Measurements from ENCODE around the gene TDRD3.

Gene TDRD3

GRCh38 chr13:60583196-60583888 is 186.3 kb downstream of the TDRD3 start:
- no peak for DNase-seq

DNA sequence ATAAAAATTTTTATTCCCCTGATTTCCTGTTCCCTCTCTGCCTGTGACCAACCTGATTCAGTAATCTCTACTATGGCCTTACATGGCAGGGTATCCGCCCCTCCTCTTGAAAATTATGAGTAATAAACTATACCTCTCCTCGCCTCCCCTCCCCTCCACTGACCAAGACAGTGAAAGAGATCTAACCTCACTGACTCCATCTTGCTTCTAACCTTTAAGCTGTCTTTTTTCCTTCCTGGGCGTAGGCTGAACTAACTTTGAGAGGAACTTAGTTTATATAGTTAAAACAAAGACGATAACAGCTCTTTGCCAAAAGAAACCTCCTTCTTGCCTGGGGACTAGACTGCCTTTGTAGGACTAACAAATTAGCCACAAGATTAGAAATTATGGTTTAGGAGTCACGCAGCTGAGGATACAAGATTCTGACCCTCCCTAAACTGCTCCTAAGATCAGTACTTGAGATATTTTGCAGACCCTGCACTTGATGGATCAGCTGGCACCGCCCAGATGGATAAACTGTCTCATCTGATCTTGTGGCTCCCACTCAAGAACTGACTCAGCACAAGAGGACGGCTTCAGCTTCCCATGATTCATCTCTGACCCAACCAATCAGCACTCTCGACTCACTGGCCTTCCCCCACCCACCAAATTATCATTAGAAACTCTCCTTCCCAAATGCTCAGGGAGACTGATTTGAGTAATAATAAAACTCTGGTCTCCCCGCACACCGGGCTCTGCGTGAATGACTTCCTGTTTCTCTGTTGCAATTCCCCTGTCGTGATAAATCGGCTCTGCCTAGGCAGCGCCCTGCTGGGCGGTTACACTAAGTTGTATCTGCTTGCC is 187.1 kb downstream of the TDRD3 start:
- no peak for DNase-seq

GRCh38 chr13:60584976-60585375 is 188.0 kb downstream of the TDRD3 start:
- DNase-seq, result no peak

DNA sequence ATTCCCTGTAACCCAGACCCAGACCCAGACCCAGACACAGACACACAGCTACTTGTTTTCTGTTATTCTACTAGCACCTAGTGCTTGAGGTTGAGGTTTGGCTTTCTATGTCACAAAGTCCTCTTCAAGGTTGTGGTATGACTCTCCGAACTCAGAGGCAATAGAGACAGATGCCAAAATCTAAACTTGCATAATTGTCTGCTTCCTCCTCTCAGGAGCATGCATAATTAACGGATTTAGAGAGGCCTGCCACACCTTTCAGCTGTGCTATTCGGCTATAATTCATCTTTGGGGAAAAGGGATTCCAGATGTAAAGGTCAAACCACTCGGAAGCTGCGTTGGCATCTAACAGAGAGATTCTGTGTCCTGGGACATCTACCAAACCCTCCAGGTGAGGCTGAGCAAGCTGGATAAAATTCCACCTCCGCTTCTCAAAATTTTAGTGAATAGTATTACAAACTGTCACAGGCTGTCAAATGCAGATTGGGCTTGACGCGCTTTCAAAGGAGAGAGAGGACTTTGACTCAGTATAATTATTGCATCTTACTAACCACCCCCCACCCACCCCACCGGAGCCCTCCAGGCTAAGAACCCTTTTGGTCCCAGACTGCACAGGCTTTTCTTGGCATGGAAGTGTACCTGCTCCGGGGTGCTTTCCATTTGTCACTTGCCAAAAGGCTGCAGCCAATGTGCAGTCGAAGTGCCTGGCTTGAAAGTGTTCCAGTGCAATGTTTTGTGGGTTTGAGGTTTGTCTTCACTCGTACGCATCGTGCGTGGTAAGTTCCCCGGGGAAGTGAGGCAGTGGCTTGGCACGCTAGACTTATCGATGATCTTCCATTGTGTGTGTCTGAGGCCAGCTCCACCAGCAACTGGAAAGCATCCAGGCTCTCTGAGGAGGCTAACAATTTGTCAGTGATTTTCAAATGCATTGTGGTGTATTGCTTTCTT is 194.1 kb downstream of the TDRD3 start:
- DNase-seq, result no peak

GRCh38 chr13:60603049-60603448 is 206.0 kb downstream of the TDRD3 start:
- DNase-seq, result no peak

- no peak for DNase-seq
Observed at GRCh38 chr13:60604058-60604457, 207.0 kb downstream of the TDRD3 start.

DNA sequence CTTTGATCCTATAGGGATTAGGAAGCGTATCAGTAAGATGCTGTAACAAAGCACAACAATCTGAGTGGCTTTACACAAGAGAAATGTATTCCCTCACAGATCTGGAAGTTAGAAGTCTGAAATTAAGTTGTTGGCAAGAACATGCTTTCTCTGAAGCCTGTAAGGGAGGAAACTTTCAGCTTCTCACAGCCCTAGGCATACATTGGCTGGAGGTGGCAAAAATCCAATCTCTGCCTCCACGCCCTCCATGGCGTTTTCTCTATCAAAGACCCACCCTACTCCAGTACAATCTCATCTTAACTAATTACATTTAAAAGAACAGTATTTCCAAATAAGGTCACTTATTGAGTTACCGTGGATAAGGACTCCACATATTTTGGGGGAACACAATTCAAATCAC is 211.9 kb downstream of the TDRD3 start:
- DNase-seq, result no peak

- DNase-seq, result no peak
Observed at GRCh38 chr13:60611523-60611922, 214.5 kb downstream of the TDRD3 start.

DNA sequence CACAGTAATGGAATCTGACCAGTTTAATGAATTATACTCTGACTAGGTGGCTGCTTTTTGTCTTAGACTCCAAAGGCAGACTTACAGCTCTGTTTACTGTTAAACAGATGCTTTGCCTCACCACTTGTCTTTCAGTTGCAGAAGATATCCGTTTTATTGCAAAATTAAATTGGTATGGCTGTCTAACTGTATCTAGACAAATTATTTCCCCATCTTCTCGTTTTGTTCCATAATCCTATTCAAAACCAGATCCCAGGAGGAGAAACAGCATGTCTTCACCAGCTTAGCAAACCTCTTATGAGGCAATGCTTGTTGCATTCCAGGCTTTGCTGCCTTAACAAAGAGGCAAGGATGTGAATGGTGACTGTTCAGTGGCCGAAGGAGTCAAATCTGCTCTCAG is 215.6 kb downstream of the TDRD3 start:
- DNase-seq, result no peak

DNA sequence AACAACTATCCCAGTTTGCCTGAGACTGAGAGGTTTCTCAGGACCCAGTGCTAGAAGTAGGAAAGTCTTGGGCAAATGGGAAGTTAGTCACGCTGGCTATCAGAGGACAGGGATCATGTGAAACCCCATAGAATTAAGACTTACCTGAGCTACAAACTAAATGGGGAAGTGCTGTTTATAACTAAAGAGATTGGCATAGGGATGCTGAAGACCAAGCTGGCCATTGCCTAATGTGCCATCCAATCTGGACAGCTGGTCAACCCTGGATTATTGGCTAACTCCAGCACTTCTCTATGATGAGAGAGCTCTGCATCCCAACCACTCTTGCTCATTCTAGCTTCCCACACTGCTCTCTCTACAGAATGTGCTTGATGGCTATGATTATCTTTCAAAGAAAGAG is 216.1 kb downstream of the TDRD3 start:
- no peak for DNase-seq

DNA sequence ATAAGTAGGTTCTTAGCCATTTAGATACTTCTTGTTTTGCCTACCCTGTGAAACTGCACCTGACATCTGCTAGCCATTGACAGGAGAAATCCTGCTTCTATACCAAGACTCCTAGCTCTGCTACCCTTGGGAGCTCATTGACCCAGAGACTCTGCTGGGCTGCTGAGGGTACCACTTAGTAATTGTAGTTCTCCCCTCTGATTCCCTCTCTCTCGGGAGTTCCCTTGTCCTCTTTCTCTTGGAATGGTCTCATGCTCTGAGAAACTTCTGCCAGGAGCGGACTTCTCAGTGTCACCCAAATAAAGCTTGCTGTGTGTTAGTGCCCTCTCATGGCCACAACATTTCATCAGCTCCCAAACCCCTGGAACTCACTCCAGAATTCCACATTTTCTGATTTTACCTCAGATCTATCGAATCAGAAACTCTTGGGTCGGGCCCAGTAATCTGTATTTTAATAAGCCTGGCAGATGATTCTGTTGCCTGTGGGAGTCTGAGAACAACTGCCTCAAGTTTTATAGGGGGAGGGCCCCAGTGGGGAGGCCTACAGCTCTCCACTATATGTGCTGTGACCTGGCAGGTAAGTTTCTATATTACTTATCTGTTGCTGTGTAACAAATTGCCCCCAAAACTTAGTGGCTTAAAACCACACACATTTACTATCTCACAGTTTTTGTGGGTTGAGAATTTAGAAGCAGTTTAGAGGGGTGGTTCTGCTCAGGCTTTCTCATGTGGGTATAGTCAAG is 221.1 kb downstream of the TDRD3 start:
- no peak for DNase-seq

GRCh38 chr13:60619461-60619860 is 222.4 kb downstream of the TDRD3 start:
- DNase-seq, result no peak

DNA sequence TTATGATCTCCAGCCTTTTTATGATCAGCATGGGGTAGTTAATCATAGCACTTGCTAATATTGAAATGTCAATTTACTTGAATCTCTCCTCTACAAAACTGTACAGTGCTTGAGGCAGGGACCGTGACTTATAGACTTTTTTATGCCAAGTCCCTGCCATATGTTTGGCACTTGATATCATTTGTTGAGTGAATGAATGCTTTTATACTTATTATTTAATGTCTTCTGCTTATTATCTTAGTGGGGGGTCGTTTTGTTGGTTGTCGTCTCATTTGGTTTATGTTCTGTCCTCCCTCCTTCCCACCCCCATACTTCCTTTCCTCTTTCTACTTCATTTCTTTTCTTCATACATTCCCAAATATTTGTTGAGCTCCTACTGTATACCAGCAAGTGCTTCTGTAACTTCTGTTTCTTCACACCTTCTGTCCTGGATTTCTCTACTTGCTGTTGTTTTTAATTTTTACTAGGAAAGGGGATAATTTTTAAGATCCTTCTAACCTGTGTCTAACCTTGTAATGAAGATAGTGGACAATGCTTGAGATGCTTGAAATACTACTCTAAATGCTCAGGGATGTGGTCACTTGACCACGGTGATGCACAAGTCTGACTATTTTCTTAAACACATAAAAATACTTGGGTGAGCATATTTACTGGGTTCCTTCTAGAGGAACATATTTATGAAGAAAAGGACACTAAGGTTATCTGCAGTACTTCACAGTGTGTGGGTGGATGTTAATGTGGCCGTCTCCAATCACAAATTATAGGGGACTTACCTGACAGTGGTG is 223.8 kb downstream of the TDRD3 start:
- DNase-seq, result no peak

DNA sequence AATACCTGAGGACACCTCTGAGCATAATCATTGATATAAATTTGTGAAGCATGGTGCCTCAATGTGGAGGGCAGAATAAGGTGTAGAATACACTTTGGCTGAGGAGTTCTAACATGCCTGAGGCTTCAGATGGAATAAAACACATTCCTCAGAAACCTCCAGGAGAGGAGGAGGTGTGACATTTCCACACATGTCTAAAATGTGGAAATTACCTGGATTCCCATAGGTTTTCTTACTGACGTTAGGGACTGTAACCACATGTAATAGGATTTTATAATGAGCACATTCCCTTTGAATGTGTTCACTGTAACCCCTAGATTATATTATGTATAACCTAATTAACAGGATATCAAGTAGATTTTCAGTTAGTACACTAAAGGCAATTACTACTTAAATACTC is 226.1 kb downstream of the TDRD3 start:
- DNase-seq, result no peak
